Activated CD8-positive, alpha-beta memory T cell treated with anti-CD3 and anti-CD28 coated beads for 36 hours (primary cell): ENCODE measurements around the gene B4GALNT3. TPM values are rescaled to one million over a fixed set of nuclear protein-coding genes. Genes with fewer than 3 reads are reported as not detected.

Experiments
- CTCF ChIA-PET: fragments of 350-600 bp; sonication (Branson Sonifier 250); formaldehyde crosslinking; loops from one replicate; lab custom pipeline; 2021; ENCODE audit warnings: antibody characterized with exemption; lab: Charles Lee
- POLR2A ChIA-PET: fragments of 350-600 bp; sonication (Branson Sonifier 250); formaldehyde crosslinking; loops from one replicate; lab custom pipeline; 2021; ENCODE audit warnings: antibody characterized with exemption; lab: Charles Lee
- total RNA-seq, 2 experiments: library from RNA; stranded (reverse); gene quantifications; one replicate each; pipeline ENCODE4 v1.2.3, GENCODE V29; 2021

Gene B4GALNT3
- total RNA-seq, 2 experiments from 2014 or later = 2.2 to 2.7 TPM

DNA sequence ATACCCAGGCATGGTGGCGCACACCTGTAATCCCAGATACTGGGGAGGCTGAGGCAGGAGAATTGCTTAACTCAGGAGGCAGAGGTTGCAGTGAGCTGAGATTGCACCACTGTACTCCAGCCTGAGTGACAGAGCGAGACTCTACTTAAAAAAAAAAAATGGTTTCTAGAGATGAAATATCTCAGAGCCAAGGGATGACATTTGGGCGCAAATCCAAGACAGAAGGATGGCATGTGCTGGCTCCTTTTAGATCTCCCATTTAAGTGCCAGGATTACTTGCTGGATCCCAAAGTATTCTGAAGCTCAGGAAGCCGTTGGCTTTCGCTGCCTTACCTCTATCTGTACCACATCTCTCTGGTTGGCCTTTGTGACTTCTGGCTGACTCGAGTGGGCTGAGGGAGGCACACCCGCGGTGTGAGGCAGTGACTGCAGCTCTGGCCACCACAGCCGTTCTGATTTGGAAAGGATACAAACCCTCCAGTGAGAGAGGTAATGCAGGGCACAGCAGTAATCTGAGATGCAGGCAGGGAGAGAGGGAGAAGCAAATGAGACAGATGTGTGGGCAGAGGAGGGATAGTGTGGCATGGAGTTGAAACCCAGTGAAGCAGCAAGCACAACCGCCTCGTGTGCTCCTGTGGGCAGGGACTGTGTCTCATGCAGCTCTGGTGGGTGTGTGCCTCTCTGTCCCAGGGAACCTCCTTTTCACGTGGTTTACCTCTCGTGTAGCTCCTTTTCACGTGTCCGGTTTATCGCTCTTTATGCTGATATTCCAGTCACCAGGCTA, 4.9 kb downstream of the B4GALNT3 start:
- CTCF ChIA-PET = interaction anchor here (1.0 to 3.9 kb wide), 4 partner anchors 10 to 82 kb away, joined by 5 to 26 read pairs (median 7); no protein-coding TSS in a partner anchor
- POLR2A ChIA-PET = no interaction called here

DNA sequence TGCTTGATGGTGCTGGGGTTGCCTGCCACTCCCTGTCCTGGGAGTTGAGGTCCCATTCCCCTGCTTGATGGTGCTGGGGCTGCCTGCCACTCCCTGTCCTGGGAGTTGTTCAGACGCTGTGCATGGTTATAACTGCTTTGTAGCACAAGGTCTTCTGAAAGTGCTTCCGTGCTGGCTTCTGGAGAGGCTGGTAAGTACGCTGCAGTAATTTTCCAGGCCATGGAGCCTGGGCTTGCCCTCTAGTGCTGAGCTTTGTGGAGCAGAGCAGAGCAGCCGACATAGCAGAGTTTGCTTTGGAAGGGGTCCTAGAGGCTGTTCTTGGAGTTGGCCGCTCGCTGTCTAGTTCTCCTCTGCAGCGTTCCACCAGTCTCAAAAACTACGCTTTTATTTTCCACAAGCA, 6.3 kb downstream of the B4GALNT3 start:
- ChIA-PET CTCF (no interaction called here), POLR2A (no interaction called here)

GRCh38 chr12:466762-467161, 7.0 kb downstream of the B4GALNT3 start:
- CTCF ChIA-PET = no interaction called here
- POLR2A ChIA-PET = no interaction called here

DNA sequence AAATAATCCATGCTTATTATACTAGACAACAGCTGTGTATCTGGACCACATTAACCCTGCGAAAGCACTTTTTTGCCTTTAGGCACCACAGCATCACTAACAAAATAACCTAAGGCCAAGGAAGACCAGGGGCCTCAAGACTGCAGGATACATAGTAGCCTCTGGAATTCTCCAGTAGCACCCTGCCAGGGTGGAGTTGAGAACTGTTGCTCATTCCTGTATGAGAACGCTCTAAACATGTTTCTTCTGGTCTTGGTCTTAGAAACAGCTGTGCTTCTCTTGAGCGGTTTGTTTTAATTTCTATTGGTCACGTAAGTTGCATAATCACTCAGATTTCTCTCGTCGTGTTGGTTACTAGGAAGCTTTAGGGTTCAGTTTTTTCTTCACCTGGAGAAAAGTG, 7.9 kb downstream of the B4GALNT3 start:
- ChIA-PET CTCF (interaction anchor here (0.7 to 1.4 kb wide), 3 partner anchors 14 to 467 kb away, joined by 3 to 6 read pairs (median 3); no protein-coding TSS in a partner anchor), POLR2A (no interaction called here)

- POLR2A ChIA-PET = no interaction called here
Measured at GRCh38 chr12:468671-469389, 9.1 kb downstream of the B4GALNT3 start.

DNA sequence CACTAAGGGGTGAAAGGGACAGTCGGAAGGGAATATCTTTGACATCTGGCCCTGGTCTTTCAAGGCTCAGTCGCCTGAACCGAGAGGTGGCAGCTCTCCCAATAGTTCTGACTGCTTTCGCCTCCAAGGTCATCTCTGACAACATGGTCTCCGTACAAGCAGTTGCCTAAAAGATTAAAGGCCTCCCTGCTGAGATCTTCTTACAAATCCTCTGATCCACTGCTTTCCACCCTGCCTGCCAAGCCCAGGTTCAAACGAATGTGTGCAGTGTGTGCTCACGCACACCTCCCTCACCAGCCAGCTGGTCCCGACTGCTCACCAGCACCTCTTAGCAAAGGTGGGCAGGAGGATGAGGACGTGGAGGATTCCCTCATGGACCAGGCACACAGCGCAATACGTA, 10.4 kb downstream of the B4GALNT3 start:
- CTCF ChIA-PET = interaction anchor here (0.6 kb wide), 1 partner anchor 68 kb away, joined by 3 read pairs; no protein-coding TSS in a partner anchor
- POLR2A ChIA-PET = no interaction called here

More at GRCh38 chr12:468671-469389, 9.1 kb downstream of the B4GALNT3 start:
- CTCF ChIA-PET = interaction anchor here (1.4 kb wide), 2 partner anchors 15 to 78 kb away, joined by 3 to 6 read pairs; no protein-coding TSS in a partner anchor

DNA sequence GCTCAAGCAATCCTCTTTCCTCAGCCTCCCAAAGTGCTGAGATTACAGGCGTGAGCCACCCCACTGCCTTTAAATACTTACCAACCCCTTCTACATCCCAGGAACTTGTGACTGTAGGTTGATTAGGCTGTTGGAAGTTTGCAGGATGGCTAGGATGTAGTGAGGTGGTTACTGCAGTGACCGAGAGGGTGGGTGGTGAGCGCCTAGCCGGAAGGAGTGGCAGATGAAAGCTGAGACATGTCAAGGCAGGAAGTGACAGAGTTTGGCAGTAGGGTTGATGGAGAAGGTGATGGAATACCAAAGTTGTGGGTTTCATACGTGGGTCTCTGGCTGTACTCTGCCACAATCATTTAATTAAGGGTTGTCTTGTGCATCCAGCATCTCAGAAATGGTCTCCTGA, 13.5 kb downstream of the B4GALNT3 start:
- ChIA-PET CTCF (interaction anchor here (2.0 kb wide), 1 partner anchor 20 kb away, joined by 8 read pairs; no protein-coding TSS in a partner anchor), POLR2A (no interaction called here)

DNA sequence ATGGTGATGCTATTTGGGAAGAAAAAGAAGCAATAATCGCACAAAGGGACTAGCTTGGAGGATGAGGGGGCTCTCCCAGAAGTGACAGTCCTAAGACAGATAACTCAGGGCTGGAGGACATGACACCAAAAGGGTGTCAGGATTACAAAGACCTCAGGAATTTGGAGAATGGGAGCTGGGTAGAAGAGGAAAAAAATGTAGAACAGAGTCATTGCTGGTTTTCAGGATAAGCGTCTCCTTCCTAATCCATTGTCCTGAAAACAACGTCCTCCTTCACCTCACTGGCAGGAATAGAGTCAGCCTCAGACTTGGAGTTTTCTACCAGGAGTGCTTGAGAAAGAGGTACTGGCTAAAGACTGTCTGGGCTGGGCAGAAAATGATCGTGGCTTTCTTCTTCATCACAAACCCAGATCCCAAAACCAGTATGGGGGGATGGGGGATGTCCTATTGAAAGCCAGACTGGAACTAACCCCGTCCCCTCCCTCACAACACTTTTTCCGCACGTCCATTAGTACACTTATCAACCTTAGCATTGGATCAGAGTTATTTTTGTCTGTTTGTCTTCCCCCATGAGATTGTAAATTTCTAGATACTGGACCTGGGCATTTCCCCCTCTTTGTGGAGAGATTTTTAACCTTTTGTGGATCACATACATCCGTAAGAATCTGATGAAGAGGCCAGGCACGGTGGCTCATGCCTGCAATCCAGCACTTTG, 14.3 kb downstream of the B4GALNT3 start:
- POLR2A ChIA-PET = no interaction called here
- CTCF ChIA-PET = interaction anchor here (0.7 to 2.0 kb wide), 2 partner anchors 21 to 88 kb away, joined by 3 to 8 read pairs; no protein-coding TSS in a partner anchor

DNA sequence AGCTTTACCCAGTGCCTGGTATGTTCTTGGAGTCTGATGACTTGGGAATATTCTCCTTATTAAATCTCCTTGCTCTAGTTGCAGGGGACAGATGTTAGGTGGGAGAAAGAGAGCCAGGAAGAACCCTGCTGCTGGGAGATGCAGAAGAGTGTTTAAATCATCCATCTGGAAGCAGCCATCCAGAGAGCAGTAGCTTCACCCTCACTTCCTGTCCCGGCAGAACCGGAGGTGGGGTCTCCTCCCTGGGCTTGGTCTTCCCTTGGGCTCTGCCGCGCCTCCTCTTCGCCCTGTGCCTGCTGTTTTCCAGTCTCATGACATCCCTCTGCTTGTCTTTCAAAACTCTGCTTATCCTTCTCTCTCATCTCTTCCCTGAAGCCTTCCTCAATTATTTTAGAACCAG, 15.5 kb downstream of the B4GALNT3 start:
- POLR2A ChIA-PET = no interaction called here
- CTCF ChIA-PET = interaction anchor here (1.3 kb wide), 1 partner anchor 22 kb away, joined by 6 read pairs; no protein-coding TSS in a partner anchor

- CTCF ChIA-PET = no interaction called here
- POLR2A ChIA-PET = no interaction called here
Measured at GRCh38 chr12:479161-479560, 19.4 kb downstream of the B4GALNT3 start.

GRCh38 chr12:480831-481816, 21.4 kb downstream of the B4GALNT3 start:
- ChIA-PET POLR2A (no interaction called here), CTCF (interaction anchor here (1.1 to 1.6 kb wide), 2 partner anchors 27 to 29 kb away, joined by 3 to 4 read pairs; no protein-coding TSS in a partner anchor)

DNA sequence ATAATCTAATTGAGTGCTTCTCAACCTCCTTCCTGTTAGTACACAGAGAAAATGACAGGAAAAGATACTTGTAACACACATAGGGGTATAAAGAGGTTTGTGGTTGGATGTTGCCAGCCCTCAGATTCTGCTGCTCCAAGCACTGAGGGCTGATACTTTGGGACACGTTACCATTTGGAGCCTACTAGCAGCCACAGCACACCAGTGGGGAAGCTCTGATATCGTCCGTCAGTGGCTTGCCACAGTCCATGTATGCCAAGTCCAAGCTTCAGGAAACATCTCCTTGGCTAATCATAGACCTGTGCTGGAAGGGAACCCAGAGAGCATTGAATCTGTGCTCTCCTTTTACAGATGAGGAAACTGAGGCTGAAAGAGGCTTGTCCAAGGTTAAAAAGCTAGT, 22.3 kb downstream of the B4GALNT3 start:
- ChIA-PET CTCF (interaction anchor here (1.1 to 1.6 kb wide), 2 partner anchors 28 to 30 kb away, joined by 3 to 4 read pairs; no protein-coding TSS in a partner anchor), POLR2A (no interaction called here)

DNA sequence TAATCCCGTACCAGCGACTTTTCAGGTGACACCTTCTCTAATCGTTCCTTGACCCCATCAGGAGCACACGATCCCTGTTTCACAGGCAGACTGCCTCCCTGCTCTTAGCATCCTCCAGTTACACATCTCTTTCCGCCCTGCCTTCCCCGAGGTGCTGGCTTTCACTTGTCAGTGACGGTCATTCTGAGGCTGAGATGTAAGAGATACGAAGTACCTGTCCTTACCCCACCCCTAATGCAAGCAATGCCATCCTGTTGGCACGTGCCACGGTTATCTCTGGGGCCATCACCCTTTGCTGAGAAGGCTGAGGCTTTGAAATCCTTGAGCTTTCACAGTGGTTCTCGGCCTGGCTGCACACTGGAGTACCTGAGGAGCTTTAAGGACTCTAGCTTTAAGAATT, 24.4 kb downstream of the B4GALNT3 start:
- ChIA-PET POLR2A (no interaction called here), CTCF (interaction anchor here (1.9 kb wide), 1 partner anchor 31 kb away, joined by 5 read pairs; no protein-coding TSS in a partner anchor)

GRCh38 chr12:490260-490659, 30.5 kb downstream of the B4GALNT3 start:
- CTCF ChIA-PET = no interaction called here

DNA sequence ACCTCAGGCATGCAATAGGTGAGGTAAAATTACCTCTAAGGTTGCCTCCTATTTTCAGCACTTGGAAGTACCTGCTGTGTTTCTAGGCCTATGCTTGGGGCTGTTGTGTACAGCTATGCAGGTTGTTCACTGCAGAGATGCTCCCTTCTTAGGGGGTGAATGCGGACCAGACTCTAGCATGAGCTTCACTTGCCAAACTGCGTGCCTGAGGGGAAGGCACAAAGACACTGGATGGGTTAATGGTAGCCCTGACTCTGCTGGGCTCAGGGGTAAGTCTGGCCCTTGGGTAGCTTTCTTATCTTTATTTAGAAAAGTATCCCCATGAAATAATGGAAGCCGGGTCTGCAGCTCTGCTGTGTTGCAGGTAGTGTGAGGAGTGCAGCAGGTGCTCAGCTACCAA, 35.7 kb downstream of the B4GALNT3 start:
- ChIA-PET CTCF (interaction anchor here (1.3 to 1.5 kb wide), 2 partner anchors 42 to 47 kb away, joined by 3 read pairs; no protein-coding TSS in a partner anchor), POLR2A (no interaction called here)

More at GRCh38 chr12:490260-490659, 30.5 kb downstream of the B4GALNT3 start:
- POLR2A ChIA-PET = no interaction called here

GRCh38 chr12:496736-497135, 37.0 kb downstream of the B4GALNT3 start:
- CTCF ChIA-PET = interaction anchor here (1.3 kb wide), 1 partner anchor 48 kb away, joined by 3 read pairs; no protein-coding TSS in a partner anchor

GRCh38 chr12:497501-498160, 37.9 kb downstream of the B4GALNT3 start:
- ChIA-PET CTCF (no interaction called here), POLR2A (no interaction called here)

More at GRCh38 chr12:496736-497135, 37.0 kb downstream of the B4GALNT3 start:
- POLR2A ChIA-PET = no interaction called here
